ENCODE data around the gene PLXNB1.

The PLXNB1 gene

DNA sequence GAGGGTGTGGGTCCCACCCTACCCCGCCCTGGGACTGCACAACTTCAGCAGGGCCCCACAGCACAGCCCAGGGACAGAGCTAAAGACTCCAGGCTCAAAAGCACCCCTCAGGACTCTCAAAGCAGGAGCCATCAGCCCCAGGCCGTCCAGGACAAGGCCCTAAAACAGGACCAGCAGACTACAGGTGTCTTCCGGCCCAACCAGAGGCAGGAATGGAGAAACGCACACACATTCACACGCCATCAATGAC is 42.7 kb upstream of the PLXNB1 start:
- peak overlapping the region; percentile 100 for H3K9ac ChIP-seq (ENCODE audit: low read length)
- H3K27me3 ChIP-seq (ENCODE audit: control insufficient read depth in 1 of 2, insufficient read depth in 2 of 2, low read length in 2 of 2): no peaks in the 10 kb centered on the region
- H3K4me3 ChIP-seq (ENCODE audit: low read depth in 1 of 2, low read length in 2 of 2): peak overlapping the region; percentile 82 to 98
- peaks cover 50% of the 10 kb centered on the region for H3K4me1 ChIP-seq (ENCODE audit: insufficient read depth, low read length)
- peaks cover 24% of the 10 kb centered on the region for H3K36me3 ChIP-seq (ENCODE audit: insufficient read depth, low read length)
- H3K9me3 ChIP-seq (ENCODE audit: low read length): no peaks in the 10 kb centered on the region
- H3K27ac ChIP-seq (ENCODE audit: low read depth, low read length): peak overlapping the region; percentile 85

DNA sequence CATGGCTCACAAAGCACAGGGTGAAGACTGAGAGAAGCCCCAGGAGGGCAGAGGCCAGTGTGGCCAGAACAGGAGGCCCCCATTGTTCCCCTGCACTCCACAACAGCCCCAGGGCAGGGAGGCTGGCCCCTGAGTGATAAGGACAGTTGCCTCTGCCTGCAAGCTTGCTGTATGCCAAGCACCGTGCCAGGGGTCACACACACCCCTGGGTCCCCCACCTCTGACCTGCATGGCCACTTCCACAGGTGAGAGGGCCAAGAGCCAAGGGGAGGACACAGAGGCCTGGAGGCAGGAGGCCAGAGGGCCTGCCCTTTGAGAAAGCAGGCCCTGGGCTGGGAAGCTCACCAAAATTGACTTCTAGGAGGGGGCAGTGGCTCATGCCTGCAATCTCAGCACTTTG is 40.4 kb upstream of the PLXNB1 start:
- Histone ChIP-seq H3K9ac (ENCODE audit: low read length) (no peak overlapping the region), H3K27me3 (ENCODE audit: control insufficient read depth in 1 of 2, insufficient read depth in 2 of 2, low read length in 2 of 2) (no peaks in the 10 kb centered on the region), H3K9me3 (ENCODE audit: low read length) (no peaks in the 10 kb centered on the region), H3K27ac (ENCODE audit: low read depth, low read length) (no peak overlapping the region), H3K4me3 (ENCODE audit: low read depth in 1 of 2, low read length in 2 of 2) (no peak overlapping the region), H3K4me1 (ENCODE audit: insufficient read depth, low read length) (peaks cover 71% of the 10 kb centered on the region), H3K36me3 (ENCODE audit: insufficient read depth, low read length) (peaks cover 32% of the 10 kb centered on the region)

DNA sequence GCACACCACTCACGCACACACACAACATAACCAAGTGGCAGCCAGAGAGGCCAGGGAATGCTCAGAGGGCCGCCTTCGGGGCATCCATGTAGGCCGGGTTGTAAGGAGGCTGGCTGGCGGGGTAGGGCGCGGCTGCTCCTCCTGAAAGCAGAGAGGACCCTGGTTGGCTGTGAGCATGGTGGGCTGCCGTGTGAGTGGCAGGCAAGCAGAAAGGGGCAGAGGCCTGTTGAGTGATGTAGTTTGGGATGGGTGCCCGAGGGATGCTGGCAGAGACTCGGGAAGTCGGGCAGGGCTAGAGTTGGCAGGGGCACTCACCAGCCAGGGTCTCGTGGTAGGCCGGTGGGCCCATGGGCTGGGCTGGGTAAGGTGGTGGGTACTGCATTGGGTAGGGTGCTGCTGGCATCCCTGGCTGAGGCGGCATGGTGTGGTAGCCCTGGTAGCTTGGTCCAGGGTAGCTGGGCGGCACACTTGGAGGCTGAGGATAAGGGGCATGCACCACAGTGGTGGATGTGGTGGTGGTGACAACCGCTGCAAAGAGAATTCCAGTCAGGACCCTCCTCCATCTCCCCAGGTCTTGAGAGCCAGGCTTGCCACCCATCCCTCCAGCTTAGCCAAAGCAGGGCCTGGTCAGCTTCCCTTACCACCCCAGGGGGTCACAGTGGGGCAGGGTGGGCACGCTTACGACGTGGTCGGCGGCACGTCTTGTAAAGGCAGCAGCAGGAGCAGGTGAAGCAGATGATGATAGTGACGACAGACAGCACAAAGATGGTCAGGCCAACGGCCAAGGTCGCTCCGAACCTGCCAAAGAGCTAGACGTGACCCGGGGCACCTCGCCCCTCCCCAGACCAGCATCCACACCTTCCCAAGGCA is 39.4 kb upstream of the PLXNB1 start:
- no peak overlapping the region for H3K9ac ChIP-seq (ENCODE audit: low read length)
- H3K4me1 ChIP-seq (ENCODE audit: insufficient read depth, low read length): peaks cover 77% of the 10 kb centered on the region
- no peaks in the 10 kb centered on the region for H3K27me3 ChIP-seq (ENCODE audit: control insufficient read depth in 1 of 2, insufficient read depth in 2 of 2, low read length in 2 of 2)
- H3K27ac ChIP-seq (ENCODE audit: low read depth, low read length): no peak overlapping the region
- no peaks in the 10 kb centered on the region for H3K9me3 ChIP-seq (ENCODE audit: low read length)
- no peak overlapping the region for H3K4me3 ChIP-seq (ENCODE audit: low read depth in 1 of 2, low read length in 2 of 2)
- H3K36me3 ChIP-seq (ENCODE audit: insufficient read depth, low read length): peaks cover 32% of the 10 kb centered on the region

DNA sequence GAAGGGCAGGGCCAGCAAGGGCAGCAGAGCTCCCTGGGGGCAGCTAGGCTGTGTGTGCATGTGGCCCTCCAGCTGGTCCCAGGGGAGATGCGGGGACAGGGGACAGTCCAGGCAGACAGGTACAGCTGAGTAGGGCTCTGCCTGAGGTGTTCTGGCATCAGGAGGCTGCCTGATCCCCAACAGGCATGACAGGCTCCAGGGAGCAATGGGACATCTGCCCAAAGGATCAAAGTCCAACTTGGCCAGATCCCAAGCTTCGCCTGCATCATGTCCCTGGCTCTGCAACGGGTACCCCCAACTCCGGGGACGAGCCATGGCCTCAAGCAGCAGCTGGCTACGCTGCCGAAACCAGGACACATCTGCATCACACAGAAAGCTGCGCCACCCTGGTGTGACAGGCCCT is 38.4 kb upstream of the PLXNB1 start:
- Histone ChIP-seq H3K9ac (ENCODE audit: low read length) (no peak overlapping the region), H3K27me3 (ENCODE audit: control insufficient read depth in 1 of 2, insufficient read depth in 2 of 2, low read length in 2 of 2) (no peaks in the 10 kb centered on the region), H3K9me3 (ENCODE audit: low read length) (no peaks in the 10 kb centered on the region), H3K27ac (ENCODE audit: low read depth, low read length) (no peak overlapping the region), H3K36me3 (ENCODE audit: insufficient read depth, low read length) (peaks cover 32% of the 10 kb centered on the region), H3K4me1 (ENCODE audit: insufficient read depth, low read length) (peaks cover 74% of the 10 kb centered on the region), H3K4me3 (ENCODE audit: low read depth in 1 of 2, low read length in 2 of 2) (no peak overlapping the region)

DNA sequence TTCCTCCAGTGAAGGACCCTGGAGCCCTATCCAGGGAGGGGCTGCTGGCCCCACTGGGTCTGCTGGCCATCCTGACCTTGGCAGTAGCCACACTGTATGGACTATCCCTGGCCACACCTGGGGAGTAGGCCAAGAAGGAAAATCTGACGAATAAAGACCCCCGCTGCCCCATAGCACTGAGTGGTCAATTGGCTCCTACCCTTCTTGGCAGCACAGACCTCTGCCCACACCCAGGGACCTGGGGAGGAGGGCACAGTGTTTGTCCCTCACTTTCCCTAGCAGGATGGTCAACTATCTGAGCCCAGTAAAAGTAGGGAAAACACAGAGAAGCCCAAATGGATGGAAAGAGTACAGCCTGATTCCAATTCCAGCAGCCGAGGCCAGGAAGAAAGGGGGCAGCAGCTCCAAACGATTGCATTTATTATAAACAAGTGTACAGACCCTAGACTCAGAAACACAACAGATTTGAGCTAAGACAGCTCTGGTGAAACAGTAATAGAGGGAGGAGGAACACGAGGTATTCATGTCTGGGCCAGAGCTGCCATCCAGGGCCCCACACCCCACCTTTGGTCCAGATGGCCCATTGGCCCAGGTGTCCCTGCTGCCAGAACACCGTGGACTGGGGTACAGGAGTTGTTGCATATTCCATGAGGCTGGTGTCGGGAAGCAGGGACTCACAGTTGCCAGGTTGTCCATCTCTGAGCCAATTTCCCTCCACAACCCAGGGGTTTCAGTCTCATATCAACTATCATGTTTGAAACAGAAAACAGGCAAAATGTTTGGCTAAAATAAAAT is 37.8 kb upstream of the PLXNB1 start:
- Histone ChIP-seq H3K4me1 (ENCODE audit: insufficient read depth, low read length) (peaks cover 72% of the 10 kb centered on the region), H3K27ac (ENCODE audit: low read depth, low read length) (peak overlapping the region; percentile 97), H3K27me3 (ENCODE audit: control insufficient read depth in 1 of 2, insufficient read depth in 2 of 2, low read length in 2 of 2) (no peaks in the 10 kb centered on the region), H3K9me3 (ENCODE audit: low read length) (no peaks in the 10 kb centered on the region), H3K36me3 (ENCODE audit: insufficient read depth, low read length) (peaks cover 32% of the 10 kb centered on the region), H3K4me3 (ENCODE audit: low read depth in 1 of 2, low read length in 2 of 2) (peak overlapping the region; percentile 4 to 86), H3K9ac (ENCODE audit: low read length) (peak overlapping the region; percentile 91)

DNA sequence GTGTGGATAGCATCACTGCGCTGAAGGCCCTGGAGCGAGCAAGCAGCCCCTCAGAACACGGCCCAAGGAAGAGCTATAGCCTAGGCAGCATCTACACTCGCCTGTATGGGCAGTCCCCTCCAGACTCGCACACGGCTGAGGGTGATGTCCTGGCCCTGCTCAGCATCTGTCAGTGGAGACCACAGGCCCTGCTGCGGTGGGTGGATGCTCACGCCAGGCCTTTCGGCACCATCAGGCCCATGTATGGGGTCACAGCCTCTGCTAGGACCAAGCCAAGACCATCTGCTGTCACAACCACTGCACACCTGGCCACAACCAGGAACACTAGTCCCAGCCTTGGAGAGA is 37.2 kb upstream of the PLXNB1 start:
- Histone ChIP-seq H3K36me3 (ENCODE audit: insufficient read depth, low read length) (peaks cover 32% of the 10 kb centered on the region), H3K27me3 (ENCODE audit: control insufficient read depth in 1 of 2, insufficient read depth in 2 of 2, low read length in 2 of 2) (no peaks in the 10 kb centered on the region), H3K4me3 (ENCODE audit: low read depth in 1 of 2, low read length in 2 of 2) (peak overlapping the region; percentile 4 to 86), H3K9me3 (ENCODE audit: low read length) (no peaks in the 10 kb centered on the region), H3K27ac (ENCODE audit: low read depth, low read length) (peak overlapping the region; percentile 97), H3K4me1 (ENCODE audit: insufficient read depth, low read length) (peaks cover 71% of the 10 kb centered on the region), H3K9ac (ENCODE audit: low read length) (peak overlapping the region; percentile 91)

DNA sequence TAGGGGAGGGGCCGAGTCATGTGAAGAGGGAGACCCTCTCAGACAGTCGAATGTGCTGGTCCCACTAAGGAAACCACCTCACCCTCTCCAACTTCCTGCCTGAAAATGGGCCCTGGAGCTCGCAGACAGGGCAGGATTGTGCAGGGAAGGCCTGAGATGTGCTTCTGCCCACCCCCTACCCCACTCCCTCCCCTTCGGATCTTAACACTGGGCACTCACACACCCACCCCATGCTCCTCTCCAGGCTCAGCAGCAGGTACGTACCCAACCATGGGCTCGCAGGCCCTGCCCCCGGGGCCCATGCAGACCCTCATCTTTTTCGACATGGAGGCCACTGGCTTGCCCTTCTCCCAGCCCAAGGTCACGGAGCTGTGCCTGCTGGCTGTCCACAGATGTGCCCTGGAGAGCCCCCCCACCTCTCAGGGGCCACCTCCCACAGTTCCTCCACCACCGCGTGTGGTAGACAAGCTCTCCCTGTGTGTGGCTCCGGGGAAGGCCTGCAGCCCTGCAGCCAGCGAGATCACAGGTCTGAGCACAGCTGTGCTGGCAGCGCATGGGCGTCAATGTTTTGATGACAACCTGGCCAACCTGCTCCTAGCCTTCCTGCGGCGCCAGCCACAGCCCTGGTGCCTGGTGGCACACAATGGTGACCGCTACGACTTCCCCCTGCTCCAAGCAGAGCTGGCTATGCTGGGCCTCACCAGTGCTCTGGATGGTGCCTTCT is 36.7 kb upstream of the PLXNB1 start:
- H3K27me3 ChIP-seq (ENCODE audit: control insufficient read depth in 1 of 2, insufficient read depth in 2 of 2, low read length in 2 of 2): no peaks in the 10 kb centered on the region
- peak overlapping the region; percentile 38 to 86 for H3K4me3 ChIP-seq (ENCODE audit: low read depth in 1 of 2, low read length in 2 of 2)
- H3K36me3 ChIP-seq (ENCODE audit: insufficient read depth, low read length): peaks cover 32% of the 10 kb centered on the region
- H3K4me1 ChIP-seq (ENCODE audit: insufficient read depth, low read length): peaks cover 65% of the 10 kb centered on the region
- H3K27ac ChIP-seq (ENCODE audit: low read depth, low read length): peak overlapping the region; percentile 97
- no peaks in the 10 kb centered on the region for H3K9me3 ChIP-seq (ENCODE audit: low read length)
- H3K9ac ChIP-seq (ENCODE audit: low read length): peak overlapping the region; percentile 91

DNA sequence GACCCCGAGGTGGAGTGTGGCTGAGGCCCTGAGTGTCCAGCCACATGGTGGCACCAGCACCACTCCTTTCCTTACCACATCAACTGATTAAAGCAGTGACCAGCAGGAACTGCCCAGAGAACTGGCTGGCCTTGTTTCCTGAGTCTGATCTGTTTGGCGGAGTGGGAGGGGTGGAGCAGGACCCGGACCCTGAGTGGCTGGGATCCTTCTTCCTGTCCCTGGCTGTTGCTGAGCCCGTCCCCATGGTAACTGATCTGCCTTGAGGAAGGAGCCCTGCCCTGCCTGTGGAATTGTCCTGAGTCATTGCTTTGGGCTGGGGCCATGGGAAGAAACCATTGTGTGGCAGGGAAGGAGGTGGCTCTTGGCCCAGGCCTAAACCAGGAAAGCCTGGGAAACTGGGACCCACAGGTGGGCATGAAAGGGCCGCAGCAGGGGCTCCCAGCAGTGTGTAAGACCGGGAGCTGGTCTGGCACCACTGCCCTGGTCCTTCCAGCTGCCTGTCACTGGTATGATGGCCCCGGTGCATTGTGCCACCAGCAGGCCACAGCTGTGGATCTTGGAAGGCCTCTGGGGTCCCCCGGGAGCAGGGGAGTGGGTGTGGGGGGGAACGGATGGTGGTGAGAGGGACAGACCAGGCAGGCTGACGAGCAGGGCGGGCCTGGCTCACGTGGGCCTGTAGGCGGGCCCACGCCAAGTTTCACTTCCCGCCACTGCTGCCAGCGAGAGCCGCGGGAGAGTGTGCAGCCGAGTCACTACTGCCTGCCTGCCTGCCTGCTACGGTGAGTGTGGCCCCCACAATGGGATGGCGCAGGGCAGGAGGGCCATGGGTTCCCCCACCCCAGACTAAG is 35.9 kb upstream of the PLXNB1 start:
- Histone ChIP-seq H3K4me3 (ENCODE audit: low read depth in 1 of 2, low read length in 2 of 2) (peak overlapping the region; percentile 38 to 86), H3K4me1 (ENCODE audit: insufficient read depth, low read length) (peaks cover 59% of the 10 kb centered on the region), H3K36me3 (ENCODE audit: insufficient read depth, low read length) (peaks cover 40% of the 10 kb centered on the region), H3K9me3 (ENCODE audit: low read length) (no peaks in the 10 kb centered on the region), H3K27me3 (ENCODE audit: control insufficient read depth in 1 of 2, insufficient read depth in 2 of 2, low read length in 2 of 2) (no peaks in the 10 kb centered on the region), H3K9ac (ENCODE audit: low read length) (peak overlapping the region; percentile 91), H3K27ac (ENCODE audit: low read depth, low read length) (peak overlapping the region; percentile 97)

DNA sequence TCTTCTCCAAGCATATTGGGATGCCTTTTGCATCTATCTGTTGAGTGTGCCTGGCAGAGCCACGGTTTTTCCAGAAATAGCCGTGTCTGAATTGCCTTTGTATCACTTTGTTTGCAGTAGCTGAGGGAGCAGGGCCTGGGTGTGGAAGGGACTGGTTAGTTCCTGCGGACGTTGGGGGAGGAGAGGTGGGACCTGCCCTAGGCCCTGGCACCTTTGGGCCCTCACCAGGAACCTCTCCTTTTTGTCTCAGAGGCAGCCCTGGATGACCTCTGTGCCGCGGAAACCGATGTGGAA is 35.3 kb upstream of the PLXNB1 start:
- peaks cover 53% of the 10 kb centered on the region for H3K4me1 ChIP-seq (ENCODE audit: insufficient read depth, low read length)

DNA sequence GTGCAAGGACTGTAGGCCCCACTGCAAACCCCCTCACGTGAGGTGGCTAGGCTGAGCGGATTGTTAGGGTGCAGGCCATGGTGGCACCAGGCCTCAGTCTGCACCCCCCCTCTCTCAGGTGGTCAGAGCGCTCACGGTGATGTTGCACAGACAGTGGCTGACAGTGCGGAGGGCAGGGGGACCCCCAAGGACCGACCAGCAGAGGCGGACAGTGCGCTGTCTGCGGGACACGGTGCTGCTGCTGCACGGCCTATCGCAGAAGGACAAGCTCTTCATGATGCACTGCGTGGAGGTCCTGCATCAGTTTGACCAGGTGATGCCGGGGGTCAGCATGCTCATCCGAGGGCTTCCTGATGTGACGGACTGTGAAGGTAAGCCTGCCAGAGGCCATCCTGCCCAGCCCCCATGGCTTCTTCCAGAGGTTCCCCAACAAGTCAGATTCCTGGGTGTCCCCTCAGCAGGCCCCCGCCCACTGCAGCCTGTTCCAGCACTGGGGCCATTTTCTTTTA is 34.9 kb upstream of the PLXNB1 start:
- H3K9ac ChIP-seq (ENCODE audit: low read length): peak overlapping the region; percentile 91
- no peak overlapping the region for H3K4me3 ChIP-seq (ENCODE audit: low read depth in 1 of 2, low read length in 2 of 2)
- H3K36me3 ChIP-seq (ENCODE audit: insufficient read depth, low read length): peaks cover 45% of the 10 kb centered on the region
- no peaks in the 10 kb centered on the region for H3K9me3 ChIP-seq (ENCODE audit: low read length)
- H3K27ac ChIP-seq (ENCODE audit: low read depth, low read length): peak overlapping the region; percentile 97
- peaks cover 49% of the 10 kb centered on the region for H3K4me1 ChIP-seq (ENCODE audit: insufficient read depth, low read length)
- H3K27me3 ChIP-seq (ENCODE audit: control insufficient read depth in 1 of 2, insufficient read depth in 2 of 2, low read length in 2 of 2): no peaks in the 10 kb centered on the region

More for the DNA sequence above, 35.3 kb upstream of the PLXNB1 start:
- H3K27me3 ChIP-seq (ENCODE audit: control insufficient read depth in 1 of 2, insufficient read depth in 2 of 2, low read length in 2 of 2): no peaks in the 10 kb centered on the region
- peak overlapping the region; percentile 91 for H3K9ac ChIP-seq (ENCODE audit: low read length)
- H3K4me3 ChIP-seq (ENCODE audit: low read depth in 1 of 2, low read length in 2 of 2): peak overlapping the region in 1 of 2 donors; percentile 86
- no peaks in the 10 kb centered on the region for H3K9me3 ChIP-seq (ENCODE audit: low read length)
- H3K36me3 ChIP-seq (ENCODE audit: insufficient read depth, low read length): peaks cover 45% of the 10 kb centered on the region
- H3K27ac ChIP-seq (ENCODE audit: low read depth, low read length): peak overlapping the region; percentile 97

DNA sequence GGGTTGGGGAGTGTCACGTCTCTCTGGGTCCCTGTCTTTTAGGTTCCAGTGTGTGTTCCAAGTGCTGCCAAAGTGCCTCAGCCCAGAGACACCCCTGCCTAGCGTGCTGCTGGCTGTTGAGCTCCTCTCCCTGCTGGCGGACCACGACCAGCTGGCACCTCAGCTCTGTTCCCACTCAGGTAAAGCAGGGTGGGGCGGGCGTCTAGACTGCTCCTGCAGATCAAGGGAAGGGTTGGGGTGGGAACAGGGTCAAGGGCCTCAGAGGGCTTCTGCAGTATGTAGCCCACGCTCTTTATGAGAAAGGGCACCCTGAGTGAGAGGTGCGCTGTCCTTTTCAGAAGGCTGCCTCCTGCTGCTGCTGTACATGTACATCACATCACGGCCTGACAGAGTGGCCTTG is 33.8 kb upstream of the PLXNB1 start:
- Histone ChIP-seq H3K9ac (ENCODE audit: low read length) (no peak overlapping the region), H3K27ac (ENCODE audit: low read depth, low read length) (no peak overlapping the region), H3K9me3 (ENCODE audit: low read length) (no peaks in the 10 kb centered on the region), H3K4me1 (ENCODE audit: insufficient read depth, low read length) (peaks cover 38% of the 10 kb centered on the region), H3K27me3 (ENCODE audit: control insufficient read depth in 1 of 2, insufficient read depth in 2 of 2, low read length in 2 of 2) (no peaks in the 10 kb centered on the region), H3K4me3 (ENCODE audit: low read depth in 1 of 2, low read length in 2 of 2) (no peak overlapping the region), H3K36me3 (ENCODE audit: insufficient read depth, low read length) (peaks cover 47% of the 10 kb centered on the region)
